LoVo (cell line): Measurements from ENCODE around the gene SNX1.
"Not testable (repeated sequence)": the region's sequence is repeated elsewhere in the genome, so short reads cannot be mapped to it uniquely, and the experiment has no call there.

Experiments
- DNase-seq: peaks from one replicate; pipeline ENCODE4 v3.0.0-alpha.2; 2016; ENCODE audit warnings: low spot score

The SNX1 gene

DNA sequence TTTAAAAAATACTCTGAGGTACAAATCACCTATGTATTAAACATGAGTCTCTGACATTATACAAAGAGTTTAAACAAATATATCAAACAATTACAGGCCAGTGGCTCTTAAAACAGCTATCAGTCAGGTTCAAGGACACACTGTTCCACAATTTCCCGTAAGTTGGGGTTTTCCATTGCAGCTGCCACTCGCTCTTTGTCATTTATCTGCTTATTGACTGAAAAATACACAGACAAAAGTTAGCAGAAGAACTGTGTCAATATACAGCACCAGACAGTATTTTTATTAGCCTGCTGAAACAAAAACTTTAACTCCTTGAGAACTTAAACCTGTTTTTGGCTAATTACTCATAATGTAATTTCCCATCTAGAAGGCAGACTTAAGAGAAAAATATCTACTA lies 23.0 kb upstream of the SNX1 start:
- no peak for DNase-seq

DNA sequence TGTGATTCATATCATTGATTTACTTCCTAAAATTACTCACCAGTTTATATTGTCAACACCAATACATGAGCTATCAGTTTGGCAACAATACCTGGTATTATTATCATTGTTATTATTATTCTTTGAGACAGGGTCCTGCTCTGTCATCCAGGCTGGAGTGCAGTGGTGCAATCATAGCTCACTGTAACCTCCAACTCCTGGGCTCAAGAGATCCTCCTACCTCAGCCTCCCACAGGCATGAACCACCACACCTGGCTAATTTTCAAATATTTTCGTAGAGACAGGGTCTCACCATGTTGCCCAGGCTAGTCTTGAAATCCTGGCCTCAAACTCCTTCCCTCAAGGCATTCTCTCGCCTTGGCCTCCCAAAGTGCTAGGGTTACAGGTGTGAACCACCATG lies 22.3 kb upstream of the SNX1 start:
- DNase-seq = not testable (repeated sequence)

DNA sequence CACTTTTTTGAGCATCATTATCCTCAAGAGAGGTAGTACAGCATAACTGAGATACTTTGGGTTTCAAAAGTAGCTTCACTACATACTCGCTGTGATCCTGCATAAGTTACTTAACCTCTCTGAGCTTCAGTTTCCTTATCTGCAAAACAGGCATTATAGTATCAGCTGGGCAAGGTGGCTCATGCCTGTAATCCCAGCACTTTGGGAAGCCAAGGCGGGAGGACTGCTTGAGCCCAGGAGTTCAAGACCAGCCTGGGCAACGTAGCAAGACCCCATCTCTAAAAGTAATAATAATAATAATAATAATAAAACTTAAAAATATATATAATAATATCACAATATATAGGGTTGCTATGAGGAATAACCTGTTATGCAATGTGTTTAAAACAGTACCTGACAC lies 13.0 kb upstream of the SNX1 start:
- no peak for DNase-seq

DNA sequence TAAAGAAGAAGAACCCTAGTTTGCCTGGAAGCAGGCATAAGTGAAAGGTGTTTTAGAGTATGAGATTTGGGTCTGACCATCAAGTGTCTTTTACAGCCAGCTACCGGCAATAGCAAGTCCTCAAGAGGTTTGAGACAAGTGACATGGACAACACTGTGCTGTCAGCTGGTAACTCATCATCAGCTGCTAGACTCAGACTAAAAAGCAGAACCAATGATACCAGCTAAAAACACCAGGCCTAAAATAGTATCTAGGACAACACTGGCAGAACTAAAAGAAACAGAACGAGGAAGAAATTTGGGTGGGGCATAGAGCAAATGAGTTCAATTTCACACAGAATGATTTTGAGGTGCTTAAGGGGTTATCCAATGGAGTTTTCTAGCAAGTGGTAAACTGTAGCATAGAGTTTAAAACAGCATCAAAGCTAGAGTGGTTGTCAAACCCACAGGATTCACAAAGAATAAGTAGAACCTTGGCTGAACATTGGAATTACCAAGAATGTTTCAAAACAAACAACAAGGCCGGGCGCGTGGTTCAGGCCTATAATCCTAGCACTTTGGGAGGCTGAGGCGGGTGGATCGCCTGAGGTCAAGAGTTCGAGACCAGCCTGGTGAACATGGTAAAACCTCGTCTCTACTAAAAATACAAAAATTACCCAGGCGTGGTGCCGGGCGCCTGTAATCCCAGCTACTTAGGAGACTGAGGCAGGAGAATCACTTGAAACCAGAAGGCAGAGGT lies 6.1 kb upstream of the SNX1 start:
- no peak for DNase-seq

DNA sequence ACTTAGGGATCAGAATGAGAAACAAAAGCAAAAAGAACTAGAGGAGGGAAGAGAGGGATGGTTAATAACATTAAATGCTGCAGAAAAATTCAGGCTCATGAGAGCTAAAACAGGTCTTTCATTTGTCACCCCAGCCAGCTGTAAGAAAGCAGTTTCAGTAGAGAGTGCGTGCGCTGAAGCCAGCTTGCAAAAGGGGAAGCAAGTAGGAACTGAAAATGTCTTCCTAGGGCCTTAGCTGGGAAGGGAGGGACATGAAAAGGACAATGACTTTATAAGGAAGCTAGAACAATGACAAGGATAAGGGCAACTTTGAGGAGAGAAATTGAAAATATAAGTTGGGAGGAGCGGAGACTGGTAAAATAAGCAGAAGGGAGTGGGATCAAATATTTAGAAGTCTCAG lies 5.3 kb upstream of the SNX1 start:
- DNase-seq = no peak

DNA sequence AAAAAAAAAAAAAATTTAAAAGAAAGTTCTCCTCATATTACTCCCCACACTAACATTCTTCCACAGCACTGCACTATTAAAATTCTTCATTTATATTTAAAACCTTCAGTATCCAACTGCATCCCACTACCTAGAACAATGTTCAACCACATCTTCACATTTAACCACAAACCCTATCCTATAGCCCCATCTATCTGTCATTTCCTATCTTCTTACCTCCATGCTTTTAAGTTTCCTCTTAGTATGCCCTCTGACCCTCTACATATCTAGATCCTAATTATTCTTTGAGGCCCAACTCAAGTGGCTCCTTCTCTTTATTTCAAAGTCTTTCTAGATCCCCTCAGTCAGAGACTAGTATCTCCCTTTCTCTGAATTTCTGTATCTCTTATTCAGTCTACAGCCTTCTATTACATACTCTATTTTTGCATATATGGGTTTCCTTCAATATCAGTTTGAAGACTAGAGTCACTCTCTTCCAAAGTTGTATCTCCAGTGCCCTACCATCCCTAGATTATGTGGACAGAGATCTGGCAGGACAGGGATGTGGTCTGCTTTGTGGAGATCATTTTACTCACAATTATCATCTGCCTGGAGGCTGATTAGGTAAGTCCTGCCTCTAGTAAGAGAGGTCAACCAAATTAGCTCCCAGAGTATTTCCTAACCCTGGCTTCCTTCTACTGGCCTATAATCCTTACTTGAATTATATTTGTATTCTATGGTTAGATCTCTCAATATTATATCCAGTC lies 3.5 kb upstream of the SNX1 start:
- DNase-seq = no peak

DNA sequence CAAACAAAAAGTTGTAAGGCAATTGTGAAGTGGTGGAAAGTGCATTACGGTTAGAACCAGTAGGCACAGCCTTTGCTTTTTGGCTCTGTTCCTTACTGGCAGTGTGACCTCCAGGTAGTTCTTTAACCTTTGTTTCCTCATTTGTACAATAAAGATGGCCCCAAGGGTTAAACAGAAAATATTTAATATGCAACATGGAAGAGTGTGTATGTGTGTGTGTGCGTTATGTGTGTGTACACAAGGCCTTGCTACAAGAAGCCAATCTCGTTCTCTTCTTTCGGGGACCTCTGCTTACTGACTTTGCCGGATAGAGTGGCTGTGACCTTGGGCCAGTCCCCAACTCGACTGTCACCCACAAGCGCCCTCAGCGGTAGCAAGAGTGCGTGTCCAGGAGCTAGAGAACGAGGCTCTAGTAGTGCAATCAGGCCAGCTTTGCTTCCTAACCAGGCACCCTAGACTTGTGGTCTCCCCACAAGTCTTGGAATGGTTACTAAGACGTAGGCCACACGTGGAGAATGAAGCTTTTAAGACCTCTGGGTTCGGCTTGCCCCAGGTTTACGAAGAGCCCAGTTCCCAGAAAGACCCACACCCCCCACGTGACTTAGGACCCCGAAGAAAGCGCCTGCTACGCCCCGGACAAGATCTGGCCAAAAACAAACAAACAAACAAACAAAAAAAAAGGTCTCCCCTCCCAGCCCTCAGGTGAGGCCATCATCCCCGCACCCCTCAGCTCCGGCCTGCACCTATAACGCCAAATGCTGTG lies 2.7 kb upstream of the SNX1 start:
- peak; percentile 76 for DNase-seq

DNA sequence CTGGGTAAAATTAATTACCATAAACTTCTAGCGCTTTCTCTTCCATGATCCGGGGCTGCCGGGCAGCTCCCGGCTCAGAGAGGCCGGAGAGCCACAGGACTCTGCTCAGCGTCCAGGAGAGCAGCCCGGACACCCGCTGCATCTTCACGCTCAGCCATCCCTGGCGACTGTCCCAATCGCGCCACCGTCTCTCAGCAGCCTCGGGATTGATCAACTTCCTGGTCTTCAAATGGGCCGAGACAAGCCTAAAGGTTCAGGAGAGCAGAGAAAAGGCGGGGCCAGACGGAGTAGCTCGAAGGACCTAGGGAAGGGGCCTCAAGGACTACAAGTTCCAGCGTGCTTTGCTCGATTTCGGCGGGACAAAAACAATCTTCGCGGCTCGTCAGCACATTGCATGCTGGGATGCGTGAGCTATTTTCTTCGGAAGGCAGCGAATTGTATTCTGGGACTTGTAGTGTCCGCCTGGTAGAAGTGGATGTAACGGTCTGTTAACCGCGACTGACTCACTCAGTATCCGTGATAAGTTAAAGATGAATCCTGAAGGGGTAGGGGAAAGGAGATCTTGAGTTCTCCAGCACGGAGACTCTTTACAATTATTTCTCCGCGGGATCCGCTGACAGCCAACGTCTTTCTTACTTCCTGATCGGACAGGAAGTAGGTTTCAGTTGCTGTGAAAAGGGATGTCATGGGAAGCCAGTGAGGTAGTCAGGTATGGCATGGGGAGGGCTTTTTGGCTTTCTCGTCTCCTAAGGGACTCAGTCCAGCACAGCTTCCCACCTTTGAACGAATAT lies 2.0 kb upstream of the SNX1 start, which contains the start of gene CIAO2A:
CIAO2A (minus strand) TSS at position 212 of the 791 bp plus-strand sequence; CDS start at position 142, 70 bp downstream.
- DNase-seq = peak; percentile 100

DNA sequence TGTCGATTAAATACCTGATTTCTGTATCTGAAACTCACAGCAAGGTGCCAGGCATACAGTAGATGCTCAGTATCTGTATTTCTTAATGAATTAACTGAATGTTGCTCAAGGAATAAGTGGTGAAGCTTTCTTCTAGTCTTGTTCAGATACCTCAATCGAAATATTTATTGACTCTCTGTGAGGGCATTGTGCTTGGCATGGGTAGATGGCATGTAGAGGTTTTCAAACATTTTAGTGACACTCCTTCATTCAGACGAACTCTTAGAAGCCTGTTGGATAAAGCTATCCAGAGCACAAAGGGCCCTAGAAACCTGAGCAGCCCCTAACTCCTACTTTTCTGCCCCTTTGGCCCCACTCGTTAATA lies 369 bp upstream of the SNX1 start:
- no peak for DNase-seq

DNA sequence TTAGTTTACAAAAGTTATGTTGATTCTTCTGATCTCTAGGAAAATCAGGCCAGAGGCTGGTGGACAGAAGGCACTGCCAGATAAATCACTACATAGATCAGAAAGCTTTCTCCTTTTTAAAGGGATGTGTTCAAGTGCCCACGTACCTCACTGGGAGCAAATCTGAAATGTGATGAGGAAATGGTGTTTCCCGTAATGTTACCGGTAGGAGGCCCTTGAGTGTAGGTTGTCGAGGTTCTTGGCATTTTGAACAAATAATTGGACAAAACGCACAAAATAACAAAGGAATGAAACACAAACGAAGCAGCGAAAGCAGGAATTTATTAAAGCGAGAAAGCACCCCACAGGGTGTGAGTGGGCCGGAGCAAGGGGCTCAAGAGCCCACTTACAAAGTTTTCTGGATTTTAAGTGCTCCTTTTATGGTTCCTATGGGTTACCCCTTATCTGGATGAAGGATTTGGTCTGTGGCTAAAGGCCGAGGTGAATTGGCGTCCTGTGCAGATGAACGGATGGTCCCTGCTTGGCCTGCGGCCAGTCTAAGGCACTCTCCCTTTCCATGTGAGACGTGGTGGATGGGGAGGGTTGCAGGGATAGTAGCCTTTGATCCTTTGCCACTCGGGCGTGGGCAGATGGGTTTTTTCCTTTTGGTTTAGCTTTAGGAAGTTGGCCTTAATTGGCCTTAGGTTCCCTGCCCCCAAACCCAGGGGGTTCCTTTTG lies 1.0 kb downstream of the SNX1 start:
- peak; percentile 20 for DNase-seq

DNA sequence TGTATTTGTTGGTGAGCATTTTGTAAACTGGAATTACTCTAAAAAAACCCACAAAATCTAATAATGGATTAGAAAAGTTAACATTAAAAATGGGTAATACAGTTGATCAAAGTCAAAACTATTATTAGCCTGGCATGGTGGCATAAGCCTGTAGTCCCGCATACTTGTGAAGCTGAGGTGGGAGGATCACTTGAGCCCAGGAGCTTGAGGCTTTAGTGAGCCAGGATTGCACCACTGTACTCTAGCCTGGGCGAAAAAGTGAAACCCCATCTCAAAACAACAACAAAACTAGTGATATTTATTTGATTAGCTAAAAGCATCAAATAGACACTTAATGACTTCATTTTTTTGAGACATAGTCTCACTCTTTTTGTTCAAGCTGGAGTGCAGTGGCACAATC lies 3.6 kb downstream of the SNX1 start:
- no peak for DNase-seq

DNA sequence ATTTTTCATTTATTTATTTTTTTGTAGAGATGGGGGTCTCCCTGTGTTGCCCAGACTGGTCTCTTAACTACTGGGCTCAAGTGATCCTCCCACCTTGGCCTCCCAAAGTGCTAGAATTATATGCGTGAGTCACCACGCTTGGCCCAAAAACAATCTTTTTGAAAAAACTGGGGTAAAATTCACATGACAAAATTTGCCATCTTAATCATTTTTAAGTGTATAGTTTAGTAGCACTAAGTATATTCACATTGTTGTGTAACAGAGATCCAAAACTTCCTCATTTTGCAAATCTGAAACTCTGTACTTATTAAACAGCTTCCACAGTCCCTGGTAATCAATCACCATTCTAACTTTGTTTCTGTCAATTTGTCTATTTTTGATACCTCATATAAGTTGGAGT lies 5.2 kb downstream of the SNX1 start:
- DNase-seq = no peak

DNA sequence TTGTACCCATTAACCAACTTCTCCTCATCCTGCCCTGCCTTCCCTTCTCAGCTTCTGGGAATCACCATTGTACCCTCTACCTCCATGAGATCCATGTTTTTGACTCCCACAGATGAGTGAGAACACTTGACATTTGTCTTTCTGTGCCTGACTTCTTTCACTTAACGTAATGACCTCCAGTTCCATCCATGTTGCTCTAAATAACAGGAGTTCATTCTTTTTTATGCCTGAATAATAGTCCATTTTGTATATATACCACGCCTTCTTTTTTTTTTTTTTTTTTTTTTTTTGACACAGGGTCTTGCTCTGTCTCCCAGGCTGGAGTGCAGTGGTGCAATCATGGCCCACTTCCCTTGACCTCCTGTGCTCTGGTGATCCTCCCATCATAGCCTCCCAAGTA lies 6.7 kb downstream of the SNX1 start:
- DNase-seq = no peak

DNA sequence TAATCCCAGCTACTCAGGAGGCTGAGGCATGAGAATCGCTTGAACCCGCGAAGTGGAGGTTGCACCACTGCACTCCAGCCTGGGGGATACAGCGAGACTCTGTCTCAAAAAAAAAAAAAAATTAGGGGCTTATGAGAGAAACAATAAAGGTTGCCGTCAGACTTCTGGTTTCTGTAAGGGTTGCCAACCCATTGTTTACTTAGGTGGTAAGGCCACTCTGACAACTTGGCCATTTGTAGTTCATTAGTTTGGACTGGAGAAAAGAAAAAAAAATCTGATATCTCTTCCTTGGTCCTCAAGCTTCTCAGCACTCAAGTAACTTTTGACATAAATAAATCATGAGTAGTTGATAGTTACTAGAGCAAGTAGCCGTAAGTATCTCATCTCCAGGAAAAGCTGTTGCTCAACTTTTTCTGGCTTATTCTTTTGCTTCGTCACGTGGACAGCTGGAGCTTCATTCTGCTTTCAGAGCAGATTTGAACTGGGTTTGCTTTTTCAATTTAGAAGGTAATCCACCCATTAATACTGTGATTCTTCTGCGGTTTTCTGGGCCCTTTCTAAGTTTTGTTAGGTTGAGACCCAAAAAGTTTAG lies 9.4 kb downstream of the SNX1 start:
- no peak for DNase-seq

DNA sequence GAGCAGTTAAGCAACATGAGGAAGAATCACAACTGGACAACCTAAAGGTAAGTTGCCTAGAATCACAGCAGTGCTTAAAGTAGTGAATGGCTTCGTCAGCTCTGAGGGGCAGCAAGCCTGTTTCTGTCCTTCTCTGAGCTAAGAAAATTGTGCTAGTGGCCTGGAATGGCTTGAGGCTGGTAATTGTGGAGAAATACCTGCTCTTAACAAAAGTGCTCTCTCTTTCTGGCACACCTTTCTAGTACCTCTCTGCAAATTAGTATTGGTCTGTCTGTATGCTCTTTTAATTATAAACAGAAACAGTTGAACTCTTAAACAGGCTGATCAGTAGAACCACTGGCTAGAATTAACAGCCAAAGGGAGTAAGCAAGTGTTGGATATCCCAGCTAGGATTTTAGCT lies 11.6 kb downstream of the SNX1 start:
- DNase-seq = no peak

DNA sequence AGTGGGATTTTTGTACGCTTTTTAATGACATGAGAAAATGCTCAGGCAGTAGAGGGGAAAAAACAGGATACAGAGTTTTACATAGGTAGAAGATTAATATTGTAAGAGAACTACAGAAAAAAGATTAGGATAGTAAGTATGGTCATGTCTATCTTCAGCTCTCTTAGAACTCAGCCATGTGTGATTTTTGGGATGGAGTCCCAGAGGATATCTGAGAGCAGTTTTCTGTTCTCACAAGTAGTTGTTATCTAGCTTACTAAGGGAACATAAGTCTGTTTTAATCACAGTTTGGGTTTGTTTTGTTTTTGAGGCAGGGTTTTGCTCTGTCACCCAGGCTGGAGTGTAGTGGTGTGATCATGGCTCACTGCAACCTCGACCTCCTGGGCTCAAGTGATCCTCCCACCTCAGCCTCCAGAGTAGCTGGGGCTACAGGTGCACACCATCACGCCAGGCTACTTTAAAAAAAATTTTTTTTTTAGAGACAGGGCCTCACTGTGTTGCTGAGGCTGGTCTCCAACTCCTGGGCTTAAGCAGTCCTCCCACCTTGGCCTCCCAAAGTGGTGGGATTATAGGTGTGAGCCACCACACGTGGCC lies 14.4 kb downstream of the SNX1 start:
- not testable (repeated sequence) for DNase-seq

DNA sequence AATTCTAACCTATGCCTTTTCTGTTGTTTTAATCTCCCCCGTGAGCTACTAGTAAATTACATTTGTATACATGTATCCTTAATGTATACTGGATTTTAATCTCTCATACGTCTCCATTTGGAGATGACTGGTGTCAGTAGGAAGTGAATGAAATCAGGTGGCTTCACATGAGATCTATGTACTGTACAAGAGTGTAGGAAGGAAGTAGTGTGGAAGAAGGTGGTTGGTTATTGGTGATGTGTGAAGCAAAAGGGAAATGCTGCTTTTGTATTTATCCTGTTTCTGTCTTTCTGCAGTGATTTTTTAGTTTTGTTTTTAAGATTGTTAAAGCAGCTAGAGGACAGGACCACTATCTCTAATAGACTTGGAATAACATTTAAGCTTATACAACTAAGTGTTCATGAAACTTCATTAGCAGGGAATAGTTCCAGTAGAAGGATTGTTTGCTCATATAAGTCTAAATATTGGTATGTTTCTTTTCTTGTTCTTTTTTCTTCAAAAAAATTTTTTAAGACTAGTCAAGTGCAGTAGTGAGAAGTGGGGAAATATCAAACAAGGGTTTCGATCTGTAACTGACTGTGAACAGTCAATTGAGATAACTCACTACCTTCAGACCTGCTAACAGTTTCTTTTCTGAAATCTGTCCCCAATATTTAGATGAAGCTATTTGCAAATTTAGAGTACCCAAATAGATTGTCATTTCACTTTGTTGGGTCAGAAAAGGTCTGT lies 15.3 kb downstream of the SNX1 start:
- DNase-seq = no peak

DNA sequence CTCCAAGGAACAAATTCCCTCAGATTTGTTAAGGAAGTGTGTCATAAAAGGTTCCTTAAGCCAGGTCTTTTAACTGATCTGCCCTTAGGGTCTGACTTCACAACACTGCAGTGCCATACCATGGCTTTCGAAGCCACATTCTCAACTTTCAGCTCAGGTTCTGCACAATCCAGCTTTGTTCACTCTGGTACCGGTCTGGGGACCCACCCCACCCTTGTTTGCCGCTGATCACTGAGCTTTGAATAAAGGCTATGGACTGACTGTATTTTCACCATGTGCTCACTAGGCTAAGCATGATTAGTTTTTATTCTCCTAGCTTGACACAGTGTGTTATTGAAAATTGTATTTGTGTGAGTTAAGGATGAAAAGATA lies 15.9 kb downstream of the SNX1 start:
- no peak for DNase-seq

DNA sequence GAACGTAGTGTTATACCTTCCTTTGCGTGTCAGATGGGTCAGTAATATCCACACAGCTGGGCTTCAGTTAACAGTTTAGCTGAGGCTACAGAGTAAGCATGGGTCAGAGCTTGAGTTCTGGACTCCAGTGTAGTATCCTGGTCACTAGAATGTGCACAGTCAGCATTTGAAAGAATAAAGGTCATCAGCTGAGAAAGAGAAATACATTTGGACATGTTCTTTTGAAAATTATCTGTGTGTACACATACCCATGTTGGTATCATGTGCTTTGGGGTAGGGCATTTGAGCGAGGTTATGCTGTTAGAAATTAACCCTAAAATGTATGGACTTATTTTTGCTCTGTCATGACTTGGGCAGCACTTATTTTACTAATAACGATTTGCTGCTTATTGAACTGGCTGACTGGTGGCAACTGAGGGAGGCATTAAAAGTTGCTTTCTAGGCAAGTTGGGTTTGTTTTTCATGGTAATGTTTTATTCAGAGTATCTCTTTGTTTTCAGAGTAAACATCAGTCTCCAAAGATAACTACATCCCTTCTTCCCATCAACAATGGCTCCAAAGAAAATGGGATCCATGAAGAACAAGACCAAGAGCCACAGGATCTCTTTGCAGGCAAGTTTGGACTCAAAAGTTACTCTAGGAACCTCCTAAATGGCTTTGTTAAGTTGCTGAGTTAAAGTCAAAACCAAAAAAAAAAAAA lies 16.4 kb downstream of the SNX1 start:
- DNase-seq = no peak
